ENCODE data around the gene CSPG5.

- no peak for TF ChIP-seq CTCF (conservative IDR thresholded peaks at IDR 0.05 in 1 of 2, IDR thresholded peaks at IDR 0.05 in 1 of 2; ENCODE audit: extremely low read depth in 1 of 2, insufficient read depth in 1 of 2, low read depth in 1 of 2, low read length in 2 of 2)
- no peak for TF ChIP-seq EZH2 (IDR thresholded peaks at IDR 0.05; ENCODE audit: borderline replicate concordance, low read length)
Observed at GRCh38 chr3:47606165-47606564, 27.5 kb upstream of the CSPG5 start.
